Activated T-helper 1 cell treated with anti-CD3 and anti-CD28 coated beads, Interleukin-12 subunit alpha, Interleukin-12 subunit beta, Interleukin-2, Interleukin-4 antibody, amounts not matched to agents 30 ng/mL and 10 ng/mL and 1 ng/mL, durations not matched to agents 14 hours and 24 hours and 36 hours (primary cell): ENCODE measurements around the gene SELE. TPM values are rescaled to one million over a fixed set of nuclear protein-coding genes. Genes with fewer than 3 reads are reported as not detected.
"Not testable (repeated sequence)": the region's sequence is repeated elsewhere in the genome, so short reads cannot be mapped to it uniquely, and the experiment has no call there.

Experiments used
- DNase-seq: peaks from one replicate; pipeline ENCODE4 v3.0.0; 2021; ENCODE audit warnings: low spot score
- H3K27ac Mint-ChIP-seq: one replicate; pipeline ENCODE4 v1.8.0; 2021; ENCODE audit warnings: mild to moderate bottlenecking, mixed read lengths
- H3K27me3 Mint-ChIP-seq: one replicate; pipeline ENCODE4 v1.8.0; 2022; ENCODE audit warnings: mild to moderate bottlenecking, moderate library complexity, mixed read lengths; ENCODE audit not compliant: insufficient read depth
- H3K36me3 Mint-ChIP-seq: one replicate; pipeline ENCODE4 v1.8.0; 2021; ENCODE audit warnings: low read depth, mixed read lengths
- H3K4me1 Mint-ChIP-seq: one replicate; pipeline ENCODE4 v1.8.0; 2021; ENCODE audit warnings: low read depth, mixed read lengths
- H3K4me3 Mint-ChIP-seq: one replicate; pipeline ENCODE4 v1.8.0; 2021; ENCODE audit warnings: mild to moderate bottlenecking, moderate library complexity, mixed read lengths
- H3K9me3 Mint-ChIP-seq: one replicate; pipeline ENCODE4 v1.8.0; 2021; ENCODE audit warnings: mixed read lengths
- intact Hi-C: fragments of 100-400 bp; cut with micrococcal nuclease; formaldehyde crosslinking; loops from one replicate; pipeline ENCODE4 v1.15.1; 2024
- total RNA-seq: library from RNA; stranded (reverse); gene quantifications from 2 replicates; pipeline ENCODE4 v1.2.3, GENCODE V29; 2022

The SELE gene
- total RNA-seq, 1 donor from 2014 or later: not detected

- Mint-ChIP-seq H3K4me1 (no peaks in the 10 kb centered on the region), H3K27me3 (peaks cover 1% of the 10 kb centered on the region), H3K27ac (no peak overlapping the region), H3K9me3 (no peaks in the 10 kb centered on the region), H3K4me3 (no peak overlapping the region), H3K36me3 (no peaks in the 10 kb centered on the region)
- intact Hi-C loops: no loop called here
- no peak for DNase-seq
Measured at GRCh38 chr1:169745015-169745861, 11.4 kb upstream of the SELE start.

- no peak overlapping the region for H3K27ac Mint-ChIP-seq
- intact Hi-C loops: no loop called here
- no peak for DNase-seq
- peaks cover 15% of the 10 kb centered on the region for H3K27me3 Mint-ChIP-seq
- H3K4me3 Mint-ChIP-seq: no peak overlapping the region
- H3K4me1 Mint-ChIP-seq: no peaks in the 10 kb centered on the region
- no peaks in the 10 kb centered on the region for H3K36me3 Mint-ChIP-seq
- no peaks in the 10 kb centered on the region for H3K9me3 Mint-ChIP-seq
Measured at GRCh38 chr1:169741666-169742394, 8.0 kb upstream of the SELE start.

- H3K9me3 Mint-ChIP-seq: no peaks in the 10 kb centered on the region
- no peak overlapping the region for H3K27ac Mint-ChIP-seq
- no peak for DNase-seq
- intact Hi-C loops: no loop called here
- no peaks in the 10 kb centered on the region for H3K36me3 Mint-ChIP-seq
- no peaks in the 10 kb centered on the region for H3K4me1 Mint-ChIP-seq
- no peak overlapping the region for H3K4me3 Mint-ChIP-seq
- peaks cover 21% of the 10 kb centered on the region for H3K27me3 Mint-ChIP-seq
Measured at GRCh38 chr1:169739980-169740379, 6.1 kb upstream of the SELE start.

- Mint-ChIP-seq H3K9me3 (no peaks in the 10 kb centered on the region), H3K4me3 (no peak overlapping the region), H3K36me3 (no peaks in the 10 kb centered on the region), H3K4me1 (no peaks in the 10 kb centered on the region), H3K27me3 (peaks cover 19% of the 10 kb centered on the region), H3K27ac (no peak overlapping the region)
- intact Hi-C loops: no loop called here
- no peak for DNase-seq
Measured at GRCh38 chr1:169731446-169731845, 2.4 kb downstream of the SELE start.

- H3K36me3 Mint-ChIP-seq: no peaks in the 10 kb centered on the region
- H3K27ac Mint-ChIP-seq: no peak overlapping the region
- H3K4me1 Mint-ChIP-seq: no peaks in the 10 kb centered on the region
- H3K4me3 Mint-ChIP-seq: no peak overlapping the region
- H3K27me3 Mint-ChIP-seq: peaks cover 18% of the 10 kb centered on the region
- no peak for DNase-seq
- no peaks in the 10 kb centered on the region for H3K9me3 Mint-ChIP-seq
- intact Hi-C loops: no loop called here
Measured at GRCh38 chr1:169729991-169730390, 3.9 kb downstream of the SELE start.

- Mint-ChIP-seq H3K27ac (no peak overlapping the region), H3K4me1 (no peaks in the 10 kb centered on the region), H3K9me3 (no peaks in the 10 kb centered on the region), H3K4me3 (no peak overlapping the region), H3K36me3 (no peaks in the 10 kb centered on the region), H3K27me3 (peaks cover 17% of the 10 kb centered on the region)
- no peak for DNase-seq
- intact Hi-C loops: no loop called here
Measured at GRCh38 chr1:169727307-169727706, 6.6 kb downstream of the SELE start.

GRCh38 chr1:169726851-169727250 lies 7.0 kb downstream of the SELE start:
- no peaks in the 10 kb centered on the region for H3K4me1 Mint-ChIP-seq
- H3K27ac Mint-ChIP-seq: no peak overlapping the region
- no peak for DNase-seq
- no peak overlapping the region for H3K4me3 Mint-ChIP-seq
- no peaks in the 10 kb centered on the region for H3K36me3 Mint-ChIP-seq
- intact Hi-C loops: no loop called here
- no peaks in the 10 kb centered on the region for H3K9me3 Mint-ChIP-seq
- peaks cover 17% of the 10 kb centered on the region for H3K27me3 Mint-ChIP-seq

- no peak overlapping the region for H3K4me3 Mint-ChIP-seq
- no peaks in the 10 kb centered on the region for H3K36me3 Mint-ChIP-seq
- peaks cover 17% of the 10 kb centered on the region for H3K27me3 Mint-ChIP-seq
- H3K27ac Mint-ChIP-seq: no peak overlapping the region
- H3K9me3 Mint-ChIP-seq: no peaks in the 10 kb centered on the region
- DNase-seq: no peak
- no peaks in the 10 kb centered on the region for H3K4me1 Mint-ChIP-seq
- intact Hi-C loops: no loop called here
Measured at GRCh38 chr1:169725930-169726329, 7.9 kb downstream of the SELE start.

GRCh38 chr1:169724168-169724567 lies 9.7 kb downstream of the SELE start:
- H3K27ac Mint-ChIP-seq: no peak overlapping the region
- intact Hi-C loops: no loop called here

GRCh38 chr1:169723763-169724162 lies 10.1 kb downstream of the SELE start:
- Mint-ChIP-seq H3K4me1 (no peaks in the 10 kb centered on the region), H3K36me3 (peaks cover under 1% of the 10 kb centered on the region), H3K9me3 (peaks cover 3% of the 10 kb centered on the region), H3K27me3 (peaks cover 15% of the 10 kb centered on the region), H3K4me3 (no peak overlapping the region), H3K27ac (no peak overlapping the region)
- no peak for DNase-seq
- intact Hi-C loops: no loop called here

More at GRCh38 chr1:169724168-169724567, 9.7 kb downstream of the SELE start:
- H3K9me3 Mint-ChIP-seq: no peaks in the 10 kb centered on the region
- no peaks in the 10 kb centered on the region for H3K36me3 Mint-ChIP-seq
- peaks cover 12% of the 10 kb centered on the region for H3K27me3 Mint-ChIP-seq
- no peak for DNase-seq
- H3K4me3 Mint-ChIP-seq: no peak overlapping the region
- H3K4me1 Mint-ChIP-seq: no peaks in the 10 kb centered on the region

GRCh38 chr1:169722779-169723178 lies 11.1 kb downstream of the SELE start:
- no peak overlapping the region for H3K27ac Mint-ChIP-seq
- intact Hi-C loops: no loop called here
- peaks cover 16% of the 10 kb centered on the region for H3K27me3 Mint-ChIP-seq
- H3K9me3 Mint-ChIP-seq: peaks cover 6% of the 10 kb centered on the region
- no peaks in the 10 kb centered on the region for H3K4me1 Mint-ChIP-seq
- no peak for DNase-seq
- H3K4me3 Mint-ChIP-seq: no peak overlapping the region
- peaks cover 3% of the 10 kb centered on the region for H3K36me3 Mint-ChIP-seq

GRCh38 chr1:169715100-169715499 lies 18.8 kb downstream of the SELE start:
- peaks cover 31% of the 10 kb centered on the region for H3K9me3 Mint-ChIP-seq
- H3K36me3 Mint-ChIP-seq, H3K27ac Mint-ChIP-seq, H3K4me3 Mint-ChIP-seq, DNase-seq, intact Hi-C loops: not testable (repeated sequence)
- H3K27me3 Mint-ChIP-seq: peaks cover 33% of the 10 kb centered on the region
- H3K4me1 Mint-ChIP-seq: peaks cover 13% of the 10 kb centered on the region

GRCh38 chr1:169713090-169713489 lies 20.8 kb downstream of the SELE start:
- peaks cover 30% of the 10 kb centered on the region for H3K4me1 Mint-ChIP-seq
- intact Hi-C loops: loop anchor here (2.0 to 5.0 kb wide), 2 partner anchors 346 to 1110 kb away; partner anchors contain the start of genes BLZF1 and NME7
- not testable (repeated sequence) for H3K4me3 Mint-ChIP-seq, DNase-seq, H3K27ac Mint-ChIP-seq
- H3K36me3 Mint-ChIP-seq: peaks cover 11% of the 10 kb centered on the region
- peaks cover 29% of the 10 kb centered on the region for H3K27me3 Mint-ChIP-seq
- peaks cover 27% of the 10 kb centered on the region for H3K9me3 Mint-ChIP-seq
